Stimulated activated CD4-positive, alpha-beta T cell treated with anti-CD3 and anti-CD28 coated beads, Interleukin-12 subunit alpha, Interleukin-12 subunit beta, amount 100 ng/mL, for 48 hours (primary cell): ENCODE measurements around the gene SNRPD2.
"Not testable (repeated sequence)": the region's sequence is repeated elsewhere in the genome, so short reads cannot be mapped to it uniquely, and the experiment has no call there.

Experiments used
- DNase-seq, 3 donors: peaks; one replicate each; pipeline ENCODE4 v3.0.0-alpha.2; 2020; ENCODE audit warnings: low read depth in 2 of 3, low spot score in 1 of 3

SNRPD2 gene

GRCh38 chr19:45691516-45692186, at the start of gene SNRPD2:
Gene SNRPD2 (minus strand): TSS chr19:45691953. CDS start chr19:45691888, 65 bp downstream.
- DNase-seq: peak; percentile 90 to 95 (median 92)

- no peak for DNase-seq
Observed at GRCh38 chr19:45739498-45740439, 48.0 kb upstream of the SNRPD2 start.

GRCh38 chr19:45733160-45733810, 41.5 kb upstream of the SNRPD2 start, which contains the start of gene MEIOSIN:
Gene MEIOSIN (plus strand): TSS chr19:45733439. CDS start chr19:45735377, 1,938 bp downstream.
- DNase-seq: no peak

- peak; percentile 90 to 95 (median 91) for DNase-seq
Observed at GRCh38 chr19:45730368-45731288, 38.9 kb upstream of the SNRPD2 start, which contains the start of gene FBXO46. Gene FBXO46 (minus strand): TSS chr19:45730896. CDS start chr19:45713495, 17,401 bp downstream.

- peak in 2 of 3 donors; percentile 13 to 26 for DNase-seq
Observed at GRCh38 chr19:45729800-45730290, 38.1 kb upstream of the SNRPD2 start.

GRCh38 chr19:45728683-45729082, 36.9 kb upstream of the SNRPD2 start:
- DNase-seq: not testable (repeated sequence)

GRCh38 chr19:45720065-45720464, 28.3 kb upstream of the SNRPD2 start:
- DNase-seq: not testable (repeated sequence)

- no peak for DNase-seq
Observed at GRCh38 chr19:45717983-45718650, 26.4 kb upstream of the SNRPD2 start.

- peak; percentile 90 to 97 (median 97) for DNase-seq
Observed at GRCh38 chr19:45717131-45717982, 25.6 kb upstream of the SNRPD2 start.

- DNase-seq: peak in 1 of 3 donors; percentile 22
Observed at GRCh38 chr19:45716359-45717130, 24.8 kb upstream of the SNRPD2 start.

- DNase-seq: no peak
Observed at GRCh38 chr19:45715139-45715538, 23.4 kb upstream of the SNRPD2 start.

- DNase-seq: no peak
Observed at GRCh38 chr19:45713141-45713540, 21.4 kb upstream of the SNRPD2 start.

- no peak for DNase-seq
Observed at GRCh38 chr19:45712699-45713067, 20.9 kb upstream of the SNRPD2 start.

GRCh38 chr19:45711851-45712698, 20.3 kb upstream of the SNRPD2 start:
- no peak for DNase-seq

GRCh38 chr19:45710356-45711130, 18.8 kb upstream of the SNRPD2 start:
- no peak for DNase-seq
